SK-N-SH treated with all-trans-retinoic acid at 6 μM for 48 hours (cell line): ENCODE data around the gene ANKRD28.

Experiments
- ATAC-seq: fragments of 200-7000 bp; cut with Tn5 transposase; 3 replicates; pipeline ENCODE4 v1.9.1; 2020; ENCODE audit warnings: mild to moderate bottlenecking, moderate library complexity
- ARNTL ChIP-seq: fragments of 450-650 bp; formaldehyde crosslinking; IDR thresholded peaks from 2 replicates; pipeline ENCODE4 v1.5.0; 2020; ENCODE audit warnings: low read depth, mild to moderate bottlenecking, moderate library complexity, borderline replicate concordance
- BACH2 ChIP-seq: fragments of 250-450 bp; sonication (Bioruptor Pico); IDR thresholded peaks from 2 replicates; pipeline ENCODE4 v1.9.0; 2021; ENCODE audit warnings: mild to moderate bottlenecking, borderline replicate concordance
- CSDC2 ChIP-seq: fragments of 250-450 bp; sonication (Bioruptor Pico); IDR thresholded peaks from 2 replicates; pipeline ENCODE4 v1.5.0; 2020; ENCODE audit warnings: mild to moderate bottlenecking, moderate library complexity
- ESRRG ChIP-seq: fragments of 250-450 bp; sonication (Bioruptor Pico); IDR thresholded peaks from 2 replicates; pipeline ENCODE4 v1.6.1; 2021; ENCODE audit warnings: mild to moderate bottlenecking
- GLIS3 ChIP-seq: fragments of 250-450 bp; sonication (Bioruptor Pico); IDR thresholded peaks from 2 replicates; pipeline ENCODE4 v1.5.0; 2020; ENCODE audit warnings: mild to moderate bottlenecking, moderate library complexity
- ISL1 ChIP-seq: fragments of 250-450 bp; sonication (Bioruptor Pico); IDR thresholded peaks from 2 replicates; pipeline ENCODE4 v2.1.2; 2022; ENCODE audit warnings: mild to moderate bottlenecking, moderate library complexity
- OSR1 ChIP-seq: fragments of 250-450 bp; sonication (Bioruptor Pico); IDR thresholded peaks from 2 replicates; pipeline ENCODE4 v1.8.0; 2022; ENCODE audit warnings: moderate library complexity, mild to moderate bottlenecking, inconsistent platforms
- PPARA ChIP-seq: fragments of 250-450 bp; sonication (Bioruptor Pico); IDR thresholded peaks from 2 replicates; pipeline ENCODE4 v1.5.0; 2020; ENCODE audit warnings: mild to moderate bottlenecking, borderline replicate concordance
- RARB ChIP-seq: fragments of 250-450 bp; sonication (Bioruptor Pico); IDR thresholded peaks from 2 replicates; pipeline ENCODE4 v1.8.0; 2021; ENCODE audit warnings: mild to moderate bottlenecking, moderate library complexity
- SNAI2 ChIP-seq: fragments of 250-450 bp; sonication (Bioruptor Pico); IDR thresholded peaks from 2 replicates; pipeline ENCODE4 v1.5.0; 2020; ENCODE audit warnings: mild to moderate bottlenecking, moderate library complexity
- TCF4 ChIP-seq: fragments of 250-450 bp; sonication (Bioruptor Pico); IDR thresholded peaks from 2 replicates; pipeline ENCODE4 v1.8.0; 2021; ENCODE audit warnings: mild to moderate bottlenecking, moderate library complexity, borderline replicate concordance
- TOX ChIP-seq: fragments of 250-450 bp; sonication (Bioruptor Pico); IDR thresholded peaks from 2 replicates; pipeline ENCODE4 v1.8.0; 2021; ENCODE audit warnings: mild to moderate bottlenecking, moderate library complexity, borderline replicate concordance
- ZFP3 ChIP-seq: fragments of 250-450 bp; sonication (Bioruptor Pico); IDR thresholded peaks from 2 replicates; pipeline ENCODE4 v1.5.0; 2020; ENCODE audit warnings: mild to moderate bottlenecking, moderate library complexity
- ZFP30 ChIP-seq: fragments of 450-650 bp; formaldehyde crosslinking; IDR thresholded peaks from 2 replicates; pipeline ENCODE4 v1.5.0; 2022; ENCODE audit warnings: mild to moderate bottlenecking, moderate library complexity
- ZNF565 ChIP-seq: fragments of 450-650 bp; formaldehyde crosslinking; conservative IDR thresholded peaks from 2 replicates; pipeline ENCODE4 v1.5.0; 2020; ENCODE audit warnings: low read depth, mild to moderate bottlenecking, moderate library complexity
- ZNF70 ChIP-seq: fragments of 450-650 bp; formaldehyde crosslinking; IDR thresholded peaks from 2 replicates; pipeline ENCODE4 v1.5.0; 2020; ENCODE audit warnings: mild to moderate bottlenecking, moderate library complexity
- ZNF8 ChIP-seq: fragments of 450-650 bp; formaldehyde crosslinking; IDR thresholded peaks from 2 replicates; pipeline ENCODE4 v1.5.0; 2020; ENCODE audit warnings: mild to moderate bottlenecking, moderate library complexity
- TF ChIP-seq, protein P1 (sequence below): fragments of 250-450 bp; sonication (Bioruptor Pico); IDR thresholded peaks from 2 replicates; pipeline ENCODE4 v1.5.0; 2020; ENCODE audit warnings: mild to moderate bottlenecking, moderate library complexity
- TF ChIP-seq, protein P2 (sequence below): fragments of 250-450 bp; sonication (Bioruptor Pico); IDR thresholded peaks from 2 replicates; pipeline ENCODE4 v1.8.0; 2020; ENCODE audit warnings: mild to moderate bottlenecking, moderate library complexity, borderline replicate concordance
- TF ChIP-seq, protein P3 (sequence below): fragments of 250-450 bp; sonication (Bioruptor Pico); IDR thresholded peaks from 2 replicates; pipeline ENCODE4 v1.5.1; 2021; ENCODE audit warnings: mild to moderate bottlenecking, moderate library complexity

The ANKRD28 gene

DNA sequence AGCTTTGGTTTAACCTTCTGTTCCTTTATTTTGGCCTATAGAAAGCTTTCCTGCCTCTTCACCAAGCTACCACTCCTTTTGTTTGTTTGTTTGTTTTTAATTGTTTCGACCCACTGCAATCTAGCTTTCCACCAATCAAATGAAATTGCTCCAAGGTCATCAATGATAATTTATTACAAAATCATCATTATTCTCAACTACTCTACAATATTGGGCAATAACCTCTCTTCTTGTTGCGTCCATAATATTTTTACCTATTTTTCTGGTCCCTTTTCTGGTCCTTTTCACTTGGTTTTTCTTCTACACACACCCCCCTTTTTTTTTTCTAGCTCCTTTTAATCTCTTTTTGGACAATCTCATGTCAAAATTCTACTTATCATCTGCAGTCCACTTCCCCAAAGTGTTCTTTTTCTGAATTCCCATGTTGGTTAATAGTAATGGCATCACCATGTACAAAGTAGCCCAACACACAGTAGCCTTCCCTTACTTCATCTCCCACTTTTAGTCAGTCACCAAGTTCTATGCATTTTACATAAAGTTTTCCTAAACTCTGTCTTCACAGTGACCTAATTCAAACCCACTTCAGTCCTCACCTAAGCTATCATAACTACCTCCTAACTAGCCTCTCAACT is 11.0 kb upstream of the ANKRD28 start:
- ATAC-seq, result no peak
- no peak for TF ChIP-seq CSDC2 (CRISPR knock-in tag)
- no peak for TF ChIP-seq ARNTL (CRISPR knock-in tag)
- no peak for TF ChIP-seq BACH2 (CRISPR knock-in tag)
- TF ChIP-seq ZNF565, result no peak
- no peak for TF ChIP-seq ZFP3 (CRISPR knock-in tag)
- TF ChIP-seq ZNF8 (CRISPR knock-in tag), result no peak
- TF ChIP-seq, protein P1, sequence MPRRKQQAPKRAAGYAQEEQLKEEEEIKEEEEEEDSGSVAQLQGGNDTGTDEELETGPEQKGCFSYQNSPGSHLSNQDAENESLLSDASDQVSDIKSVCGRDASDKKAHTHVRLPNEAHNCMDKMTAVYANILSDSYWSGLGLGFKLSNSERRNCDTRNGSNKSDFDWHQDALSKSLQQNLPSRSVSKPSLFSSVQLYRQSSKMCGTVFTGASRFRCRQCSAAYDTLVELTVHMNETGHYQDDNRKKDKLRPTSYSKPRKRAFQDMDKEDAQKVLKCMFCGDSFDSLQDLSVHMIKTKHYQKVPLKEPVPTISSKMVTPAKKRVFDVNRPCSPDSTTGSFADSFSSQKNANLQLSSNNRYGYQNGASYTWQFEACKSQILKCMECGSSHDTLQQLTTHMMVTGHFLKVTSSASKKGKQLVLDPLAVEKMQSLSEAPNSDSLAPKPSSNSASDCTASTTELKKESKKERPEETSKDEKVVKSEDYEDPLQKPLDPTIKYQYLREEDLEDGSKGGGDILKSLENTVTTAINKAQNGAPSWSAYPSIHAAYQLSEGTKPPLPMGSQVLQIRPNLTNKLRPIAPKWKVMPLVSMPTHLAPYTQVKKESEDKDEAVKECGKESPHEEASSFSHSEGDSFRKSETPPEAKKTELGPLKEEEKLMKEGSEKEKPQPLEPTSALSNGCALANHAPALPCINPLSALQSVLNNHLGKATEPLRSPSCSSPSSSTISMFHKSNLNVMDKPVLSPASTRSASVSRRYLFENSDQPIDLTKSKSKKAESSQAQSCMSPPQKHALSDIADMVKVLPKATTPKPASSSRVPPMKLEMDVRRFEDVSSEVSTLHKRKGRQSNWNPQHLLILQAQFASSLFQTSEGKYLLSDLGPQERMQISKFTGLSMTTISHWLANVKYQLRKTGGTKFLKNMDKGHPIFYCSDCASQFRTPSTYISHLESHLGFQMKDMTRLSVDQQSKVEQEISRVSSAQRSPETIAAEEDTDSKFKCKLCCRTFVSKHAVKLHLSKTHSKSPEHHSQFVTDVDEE (CRISPR knock-in tag), result no peak

DNA sequence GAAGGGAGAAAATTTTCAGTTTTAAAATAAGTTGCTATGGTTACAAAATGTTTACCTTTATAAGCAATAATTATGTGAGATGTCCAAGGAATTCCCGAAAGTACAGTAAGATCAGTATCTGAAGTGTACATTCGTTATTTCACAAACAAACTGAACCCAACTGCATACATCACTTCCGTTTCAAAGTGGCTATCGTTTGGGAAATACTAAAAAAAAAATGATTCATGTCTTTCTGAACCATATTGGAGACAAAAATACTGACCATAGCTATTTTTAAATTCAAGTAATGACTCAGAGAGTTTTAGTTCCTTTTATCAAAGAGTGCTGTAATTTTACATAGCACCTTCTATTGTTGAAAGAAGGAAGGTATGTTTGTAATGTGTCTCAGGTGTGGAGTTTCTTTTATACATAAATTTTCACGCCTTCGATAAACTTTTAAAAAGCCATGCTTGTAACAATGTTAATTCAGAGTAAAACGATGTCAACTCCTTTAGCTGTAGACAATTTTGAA is 8.0 kb upstream of the ANKRD28 start:
- peak; percentile 37 for ATAC-seq
- TF ChIP-seq, protein P2, sequence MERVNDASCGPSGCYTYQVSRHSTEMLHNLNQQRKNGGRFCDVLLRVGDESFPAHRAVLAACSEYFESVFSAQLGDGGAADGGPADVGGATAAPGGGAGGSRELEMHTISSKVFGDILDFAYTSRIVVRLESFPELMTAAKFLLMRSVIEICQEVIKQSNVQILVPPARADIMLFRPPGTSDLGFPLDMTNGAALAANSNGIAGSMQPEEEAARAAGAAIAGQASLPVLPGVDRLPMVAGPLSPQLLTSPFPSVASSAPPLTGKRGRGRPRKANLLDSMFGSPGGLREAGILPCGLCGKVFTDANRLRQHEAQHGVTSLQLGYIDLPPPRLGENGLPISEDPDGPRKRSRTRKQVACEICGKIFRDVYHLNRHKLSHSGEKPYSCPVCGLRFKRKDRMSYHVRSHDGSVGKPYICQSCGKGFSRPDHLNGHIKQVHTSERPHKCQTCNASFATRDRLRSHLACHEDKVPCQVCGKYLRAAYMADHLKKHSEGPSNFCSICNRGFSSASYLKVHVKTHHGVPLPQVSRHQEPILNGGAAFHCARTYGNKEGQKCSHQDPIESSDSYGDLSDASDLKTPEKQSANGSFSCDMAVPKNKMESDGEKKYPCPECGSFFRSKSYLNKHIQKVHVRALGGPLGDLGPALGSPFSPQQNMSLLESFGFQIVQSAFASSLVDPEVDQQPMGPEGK (CRISPR knock-in tag), result no peak
- TF ChIP-seq OSR1 (CRISPR knock-in tag) (no peak), RARB (no peak), ZNF8 (CRISPR knock-in tag) (no peak), ZFP3 (CRISPR knock-in tag) (no peak), ESRRG (CRISPR knock-in tag) (no peak)
- TF ChIP-seq, protein P3, sequence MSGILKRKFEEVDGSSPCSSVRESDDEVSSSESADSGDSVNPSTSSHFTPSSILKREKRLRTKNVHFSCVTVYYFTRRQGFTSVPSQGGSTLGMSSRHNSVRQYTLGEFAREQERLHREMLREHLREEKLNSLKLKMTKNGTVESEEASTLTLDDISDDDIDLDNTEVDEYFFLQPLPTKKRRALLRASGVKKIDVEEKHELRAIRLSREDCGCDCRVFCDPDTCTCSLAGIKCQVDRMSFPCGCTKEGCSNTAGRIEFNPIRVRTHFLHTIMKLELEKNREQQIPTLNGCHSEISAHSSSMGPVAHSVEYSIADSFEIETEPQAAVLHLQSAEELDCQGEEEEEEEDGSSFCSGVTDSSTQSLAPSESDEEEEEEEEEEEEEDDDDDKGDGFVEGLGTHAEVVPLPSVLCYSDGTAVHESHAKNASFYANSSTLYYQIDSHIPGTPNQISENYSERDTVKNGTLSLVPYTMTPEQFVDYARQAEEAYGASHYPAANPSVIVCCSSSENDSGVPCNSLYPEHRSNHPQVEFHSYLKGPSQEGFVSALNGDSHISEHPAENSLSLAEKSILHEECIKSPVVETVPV (CRISPR knock-in tag), result no peak

DNA sequence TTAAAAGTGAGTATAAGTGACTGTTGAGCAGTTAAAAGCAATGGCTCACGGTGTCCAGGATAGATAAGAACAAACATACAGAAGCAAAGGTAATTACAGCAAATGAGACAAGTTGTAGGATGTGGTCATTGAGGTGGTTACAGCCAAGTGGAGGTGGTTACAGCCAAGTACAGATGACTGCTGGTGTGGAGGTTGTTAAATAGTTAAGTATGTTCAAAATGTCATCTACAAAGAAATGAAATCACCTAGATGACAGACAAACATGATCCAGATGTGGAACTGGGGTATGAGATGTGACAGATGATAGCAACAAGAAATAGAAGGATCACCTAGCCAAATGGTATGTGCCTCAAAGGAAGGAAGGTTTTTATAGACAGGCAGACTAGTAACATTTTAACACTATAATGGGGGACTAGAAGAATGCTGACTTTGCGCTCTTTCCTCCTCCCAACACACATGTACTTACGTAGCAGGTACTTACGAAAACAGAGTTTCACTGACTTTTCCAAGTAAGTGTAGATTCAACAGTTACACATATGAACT is 6.8 kb upstream of the ANKRD28 start:
- TF ChIP-seq, protein P2 (CRISPR knock-in tag), result no peak
- TF ChIP-seq PPARA (CRISPR knock-in tag), result no peak
- no peak for TF ChIP-seq ZNF70 (CRISPR knock-in tag)
- no peak for TF ChIP-seq GLIS3
- TF ChIP-seq ISL1 (CRISPR knock-in tag), result no peak
- TF ChIP-seq ZFP30, result no peak
- no peak for TF ChIP-seq TOX (CRISPR knock-in tag)
- TF ChIP-seq, protein P3 (CRISPR knock-in tag), result no peak
- TF ChIP-seq ESRRG (CRISPR knock-in tag), result no peak
- no peak for TF ChIP-seq ZFP3 (CRISPR knock-in tag)
- TF ChIP-seq TCF4 (CRISPR knock-in tag), result no peak
- TF ChIP-seq, protein P1 (CRISPR knock-in tag), result no peak
- TF ChIP-seq ARNTL (CRISPR knock-in tag), result no peak
- TF ChIP-seq BACH2 (CRISPR knock-in tag), result no peak
- TF ChIP-seq ZNF565, result no peak
- no peak for TF ChIP-seq SNAI2 (CRISPR knock-in tag)
- peak; percentile 10; the same call in 1 of the 3 replicates for ATAC-seq
